ENCODE data around the gene PDE7B. TPM values are rescaled to one million over a fixed set of nuclear protein-coding genes. Genes with fewer than 3 reads are reported as not detected.

Gene PDE7B
- total and polyA plus RNA-seq, 9 of the 15 experiments (the other 6 are each of a cell fraction or from before 2014, with no cell fraction given) = 0.01 TPM; not detected in 8

- TF ChIP-seq ZBTB33 (CRISPR knock-in tag; IDR thresholded peaks at IDR 0.05) (no peak), GMEB1 (CRISPR knock-in tag; IDR thresholded peaks at IDR 0.05) (no peak), ZFP36 (IDR thresholded peaks at IDR 0.05; ENCODE audit: low read depth, low read length, partially characterized antibody) (no peak), ZNF518B (CRISPR knock-in tag; IDR thresholded peaks at IDR 0.05) (no peak), SMAD4 (CRISPR knock-in tag; conservative IDR thresholded peaks at IDR 0.05) (no peak), E2F5 (CRISPR knock-in tag; IDR thresholded peaks at IDR 0.05) (no peak), SRSF3 (IDR thresholded peaks at IDR 0.05; ENCODE audit: insufficient read depth, low read length) (no peak), NFATC3 (IDR thresholded peaks at IDR 0.05) (no peak), KDM5B (IDR thresholded peaks at IDR 0.05; ENCODE audit: insufficient replicate concordance, low read depth, low read length) (no peak), CTCFL (IDR thresholded peaks at IDR 0.05; ENCODE audit: borderline replicate concordance, insufficient read depth, low read depth, low read length, poor library complexity, severe bottlenecking) (peak; percentile 24), FOXJ2 (tag; IDR thresholded peaks at IDR 0.05) (no peak)
Observed at GRCh38 chr6:136031982-136032381, 180.5 kb downstream of the PDE7B start (continued).
